Measurements from ENCODE around the gene SYVN1. TPM values are rescaled to one million over a fixed set of nuclear protein-coding genes. Genes with fewer than 3 reads are reported as not detected.
A peak's percentile ranks its signal among the peaks of the same experiment; 100 is the strongest.

SYVN1 gene
- polyA plus RNA-seq, 3 donors, result 3.5 to 81.6 (median 6.4) TPM

DNA sequence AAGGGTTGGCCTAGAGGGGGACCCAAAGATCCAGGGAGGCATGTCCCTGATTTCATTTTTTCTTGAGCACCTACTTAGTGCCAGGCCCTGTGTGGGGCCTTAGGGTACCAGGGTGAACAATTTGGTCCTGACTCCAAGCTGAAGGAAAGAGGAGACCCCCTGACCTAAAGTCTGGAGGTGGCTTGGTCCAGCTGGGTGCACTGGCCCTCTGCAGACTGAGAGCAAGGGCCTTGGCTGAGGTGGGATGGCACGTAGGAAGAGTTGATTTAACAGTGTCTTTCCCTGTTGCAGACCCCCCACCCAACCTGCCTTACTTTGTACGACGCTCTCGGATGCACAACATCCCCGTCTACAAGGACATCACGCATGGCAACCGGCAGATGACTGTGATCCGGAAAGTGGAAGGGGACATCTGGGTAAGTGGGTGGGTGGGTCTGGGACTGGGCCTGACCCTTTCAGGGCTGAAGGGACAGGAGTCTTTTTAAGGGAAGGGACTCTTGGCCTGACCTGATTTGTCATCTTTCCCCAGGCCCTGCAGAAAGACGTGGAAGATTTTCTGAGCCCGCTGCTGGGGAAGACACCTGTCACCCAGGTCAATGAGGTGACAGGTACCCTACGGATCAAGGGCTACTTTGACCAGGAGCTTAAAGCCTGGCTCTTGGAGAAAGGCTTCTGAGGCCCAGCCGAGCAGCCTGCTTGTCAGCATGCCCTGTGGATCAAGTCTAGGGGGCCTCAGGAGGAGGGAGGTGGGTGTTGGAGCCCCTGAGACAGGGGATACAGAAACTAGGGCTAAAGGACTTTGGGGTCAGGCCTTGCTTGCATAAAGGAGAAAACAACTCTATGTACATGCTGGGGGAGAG lies 8.9 kb downstream of the SYVN1 start:
- H3K36me3 Mint-ChIP-seq, result peaks cover 62 to 75% of the 10 kb centered on the region in 2 donors
- Histone ChIP-seq H3K27ac (ENCODE audit: low read depth in 1 of 2, low read length in 2 of 2) (no peak overlapping the region), H3K9me3 (replicated peaks in 1 of 2; ENCODE audit: control insufficient read depth in 1 of 2, insufficient read depth in 1 of 2, low read length in 2 of 2) (no peaks in the 10 kb centered on the region), H3K36me3 (replicated peaks in 1 of 2; ENCODE audit: control insufficient read depth in 1 of 2, insufficient read depth in 2 of 2, low read length in 2 of 2) (peaks cover 64 to 70% of the 10 kb centered on the region in 2 donors), H4K20me1 (ENCODE audit: insufficient read depth, low read length) (peaks cover 30% of the 10 kb centered on the region), H3K4me3 (replicated peaks in 1 of 3; ENCODE audit: low read depth in 2 of 3, low read length in 3 of 3) (no peak overlapping the region), H2AFZ (ENCODE audit: insufficient read depth, low read depth, low read length, poor library complexity, severe bottlenecking) (no peak overlapping the region), H3K4me2 (replicated peaks; ENCODE audit: extremely low read depth, low read length, poor library complexity, severe bottlenecking) (no peak overlapping the region), H3K27me3 (ENCODE audit: control insufficient read depth in 2 of 2, insufficient read depth in 2 of 2, low read length in 2 of 2) (no peaks in the 10 kb centered on the region), H3K79me2 (ENCODE audit: insufficient read depth, low read length) (peaks cover 46% of the 10 kb centered on the region), H3K4me1 (ENCODE audit: control insufficient read depth in 1 of 2, insufficient read depth in 2 of 2, low read length in 2 of 2) (peaks cover 18 to 23% of the 10 kb centered on the region in 2 donors), H3K9ac (ENCODE audit: insufficient read depth, low read length, poor library complexity, severe bottlenecking) (no peak overlapping the region)
- intact Hi-C loops (cut with micrococcal nuclease), result no loop called here
- DNase-seq, result no peak
- no peak overlapping the region for H3K4me3 Mint-ChIP-seq
- H3K27ac Mint-ChIP-seq, result peak overlapping the region in 2 of 7 donors; percentile 42 to 68
- 100% methylated on average over 6 of the region's 12 CpGs for WGBS (ENCODE audit: insufficient coverage)
- no peaks in the 10 kb centered on the region for H3K9me3 Mint-ChIP-seq
- peaks cover 7% of the 10 kb centered on the region for H3K4me1 Mint-ChIP-seq
- no peaks in the 10 kb centered on the region for H3K27me3 Mint-ChIP-seq (ENCODE audit: low read depth in 3 of 3)
- TF ChIP-seq, protein P1, sequence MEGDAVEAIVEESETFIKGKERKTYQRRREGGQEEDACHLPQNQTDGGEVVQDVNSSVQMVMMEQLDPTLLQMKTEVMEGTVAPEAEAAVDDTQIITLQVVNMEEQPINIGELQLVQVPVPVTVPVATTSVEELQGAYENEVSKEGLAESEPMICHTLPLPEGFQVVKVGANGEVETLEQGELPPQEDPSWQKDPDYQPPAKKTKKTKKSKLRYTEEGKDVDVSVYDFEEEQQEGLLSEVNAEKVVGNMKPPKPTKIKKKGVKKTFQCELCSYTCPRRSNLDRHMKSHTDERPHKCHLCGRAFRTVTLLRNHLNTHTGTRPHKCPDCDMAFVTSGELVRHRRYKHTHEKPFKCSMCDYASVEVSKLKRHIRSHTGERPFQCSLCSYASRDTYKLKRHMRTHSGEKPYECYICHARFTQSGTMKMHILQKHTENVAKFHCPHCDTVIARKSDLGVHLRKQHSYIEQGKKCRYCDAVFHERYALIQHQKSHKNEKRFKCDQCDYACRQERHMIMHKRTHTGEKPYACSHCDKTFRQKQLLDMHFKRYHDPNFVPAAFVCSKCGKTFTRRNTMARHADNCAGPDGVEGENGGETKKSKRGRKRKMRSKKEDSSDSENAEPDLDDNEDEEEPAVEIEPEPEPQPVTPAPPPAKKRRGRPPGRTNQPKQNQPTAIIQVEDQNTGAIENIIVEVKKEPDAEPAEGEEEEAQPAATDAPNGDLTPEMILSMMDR (IDR thresholded peaks at IDR 0.05), result no peak

DNA sequence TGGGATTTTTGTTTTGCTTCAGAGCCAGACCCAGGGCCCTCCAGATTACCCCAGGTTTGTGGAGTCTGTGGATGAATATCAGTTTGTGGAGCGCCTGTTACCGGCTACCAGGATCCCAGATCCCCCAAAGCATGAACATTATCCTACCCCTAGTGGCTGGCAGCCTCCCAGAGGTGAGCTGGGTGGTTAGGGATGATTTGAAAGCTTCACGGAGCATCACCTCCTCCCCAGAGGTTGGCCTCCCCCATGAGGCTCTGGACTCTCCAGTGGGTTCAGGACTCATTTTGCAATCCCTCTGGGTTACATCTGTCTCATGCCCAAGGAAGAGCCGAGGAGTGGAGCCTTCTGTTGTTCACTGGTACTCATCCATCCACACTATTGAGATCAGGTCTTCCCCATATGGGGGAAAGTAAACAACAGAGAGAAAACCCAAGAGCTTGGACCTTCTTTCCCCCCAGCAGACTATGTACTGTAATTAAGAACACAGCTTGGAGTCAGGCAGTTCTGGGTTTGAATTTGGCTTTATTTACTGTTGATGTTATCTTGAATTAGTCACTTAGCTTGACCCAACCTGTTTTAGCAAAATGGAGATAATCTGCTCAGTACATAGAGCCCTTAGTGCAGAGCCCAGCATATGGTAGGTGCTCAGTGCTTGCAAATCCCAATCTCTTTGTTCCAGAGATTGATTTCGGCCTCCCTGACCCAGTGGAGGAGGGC lies 9.7 kb downstream of the SYVN1 start:
- H3K36me3 Mint-ChIP-seq, result peaks cover 63 to 75% of the 10 kb centered on the region in 2 donors
- Histone ChIP-seq H3K4me1 (ENCODE audit: control insufficient read depth in 1 of 2, insufficient read depth in 2 of 2, low read length in 2 of 2) (peaks cover 18 to 25% of the 10 kb centered on the region in 2 donors), H3K27me3 (ENCODE audit: control insufficient read depth in 2 of 2, insufficient read depth in 2 of 2, low read length in 2 of 2) (no peaks in the 10 kb centered on the region), H3K4me3 (replicated peaks in 1 of 3; ENCODE audit: low read depth in 2 of 3, low read length in 3 of 3) (no peak overlapping the region), H3K79me2 (ENCODE audit: insufficient read depth, low read length) (peaks cover 54% of the 10 kb centered on the region), H3K9me3 (replicated peaks in 1 of 2; ENCODE audit: control insufficient read depth in 1 of 2, insufficient read depth in 1 of 2, low read length in 2 of 2) (no peaks in the 10 kb centered on the region), H3K4me2 (replicated peaks; ENCODE audit: extremely low read depth, low read length, poor library complexity, severe bottlenecking) (no peak overlapping the region), H3K36me3 (replicated peaks in 1 of 2; ENCODE audit: control insufficient read depth in 1 of 2, insufficient read depth in 2 of 2, low read length in 2 of 2) (peaks cover 64 to 70% of the 10 kb centered on the region in 2 donors), H3K27ac (ENCODE audit: low read depth in 1 of 2, low read length in 2 of 2) (no peak overlapping the region), H3K9ac (ENCODE audit: insufficient read depth, low read length, poor library complexity, severe bottlenecking) (no peak overlapping the region), H4K20me1 (ENCODE audit: insufficient read depth, low read length) (peaks cover 25% of the 10 kb centered on the region), H2AFZ (ENCODE audit: insufficient read depth, low read depth, low read length, poor library complexity, severe bottlenecking) (no peak overlapping the region)
- TF ChIP-seq, protein P1 (IDR thresholded peaks at IDR 0.05), result no peak
- H3K27me3 Mint-ChIP-seq (ENCODE audit: low read depth in 3 of 3), result no peaks in the 10 kb centered on the region
- no peak for DNase-seq
- WGBS (ENCODE audit: insufficient coverage), result 100% methylated on average over 1 of the region's 5 CpGs
- H3K4me3 Mint-ChIP-seq, result no peak overlapping the region
- H3K27ac Mint-ChIP-seq, result peak overlapping the region in 1 of 7 donors; percentile 33
- peaks cover 11% of the 10 kb centered on the region for H3K4me1 Mint-ChIP-seq
- intact Hi-C loops (cut with micrococcal nuclease), result loop anchor here in 1 of 2 donors (5.0 kb wide), 1 partner anchor 207 kb away; the partner anchor contains the start of gene ATG2A
- no peaks in the 10 kb centered on the region for H3K9me3 Mint-ChIP-seq
